ENCODE measurements around the gene FBLN1. TPM values are rescaled to one million over a fixed set of nuclear protein-coding genes. Genes with fewer than 3 reads are reported as not detected.

The FBLN1 gene
- total RNA-seq, 4 donors from 2014 or later: 131 to 349 (median 293) TPM

GRCh38 chr22:45562102-45562501, 59.4 kb downstream of the FBLN1 start:
- ATAC-seq (ENCODE audit: low FRiP score) (no peak), DNase-seq (ENCODE audit: low spot score) (no peak)
- TF ChIP-seq, protein P1, sequence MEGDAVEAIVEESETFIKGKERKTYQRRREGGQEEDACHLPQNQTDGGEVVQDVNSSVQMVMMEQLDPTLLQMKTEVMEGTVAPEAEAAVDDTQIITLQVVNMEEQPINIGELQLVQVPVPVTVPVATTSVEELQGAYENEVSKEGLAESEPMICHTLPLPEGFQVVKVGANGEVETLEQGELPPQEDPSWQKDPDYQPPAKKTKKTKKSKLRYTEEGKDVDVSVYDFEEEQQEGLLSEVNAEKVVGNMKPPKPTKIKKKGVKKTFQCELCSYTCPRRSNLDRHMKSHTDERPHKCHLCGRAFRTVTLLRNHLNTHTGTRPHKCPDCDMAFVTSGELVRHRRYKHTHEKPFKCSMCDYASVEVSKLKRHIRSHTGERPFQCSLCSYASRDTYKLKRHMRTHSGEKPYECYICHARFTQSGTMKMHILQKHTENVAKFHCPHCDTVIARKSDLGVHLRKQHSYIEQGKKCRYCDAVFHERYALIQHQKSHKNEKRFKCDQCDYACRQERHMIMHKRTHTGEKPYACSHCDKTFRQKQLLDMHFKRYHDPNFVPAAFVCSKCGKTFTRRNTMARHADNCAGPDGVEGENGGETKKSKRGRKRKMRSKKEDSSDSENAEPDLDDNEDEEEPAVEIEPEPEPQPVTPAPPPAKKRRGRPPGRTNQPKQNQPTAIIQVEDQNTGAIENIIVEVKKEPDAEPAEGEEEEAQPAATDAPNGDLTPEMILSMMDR (IDR thresholded peaks at IDR 0.05): no peak

- ATAC-seq (ENCODE audit: low FRiP score) (no peak), DNase-seq (ENCODE audit: low spot score) (no peak)
- TF ChIP-seq, protein P1 (IDR thresholded peaks at IDR 0.05): no peak
These were observed 60.1 kb downstream of the FBLN1 start for GRCh38 chr22:45562537-45563361.

GRCh38 chr22:45563362-45564040, 60.8 kb downstream of the FBLN1 start:
- TF ChIP-seq, protein P1 (IDR thresholded peaks at IDR 0.05): no peak
- ATAC-seq (ENCODE audit: low FRiP score) (no peak), DNase-seq (ENCODE audit: low spot score) (no peak)

- no peak for ATAC-seq (ENCODE audit: low FRiP score)
These were observed 61.8 kb downstream of the FBLN1 start for GRCh38 chr22:45564349-45565030.

DNA sequence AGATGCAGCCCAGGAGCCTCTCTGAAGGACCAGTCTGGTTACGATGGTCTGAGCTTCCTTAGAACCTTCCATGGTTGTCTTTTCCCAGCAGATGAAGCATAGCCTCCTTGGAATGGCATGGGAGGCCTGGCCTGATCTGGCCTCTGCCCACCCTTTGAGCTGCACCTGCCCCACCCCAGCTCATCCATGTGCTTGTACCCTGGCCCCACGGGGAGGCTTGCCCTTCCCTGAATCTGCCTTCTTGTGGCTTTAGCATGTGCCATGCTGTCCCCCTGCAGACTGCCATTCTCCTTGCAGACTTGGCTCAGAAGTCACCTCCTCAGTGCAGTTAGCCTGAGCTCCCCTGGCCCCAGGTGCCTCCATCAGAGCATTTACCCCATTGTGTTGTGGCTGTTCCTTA, 62.5 kb downstream of the FBLN1 start:
- DNase-seq (ENCODE audit: low spot score) (no peak), ATAC-seq (ENCODE audit: low FRiP score) (no peak)
- TF ChIP-seq, protein P1 (IDR thresholded peaks at IDR 0.05): no peak

More at GRCh38 chr22:45564349-45565030, 61.8 kb downstream of the FBLN1 start:
- TF ChIP-seq, protein P1 (IDR thresholded peaks at IDR 0.05): no peak
- no peak for DNase-seq (ENCODE audit: low spot score)

DNA sequence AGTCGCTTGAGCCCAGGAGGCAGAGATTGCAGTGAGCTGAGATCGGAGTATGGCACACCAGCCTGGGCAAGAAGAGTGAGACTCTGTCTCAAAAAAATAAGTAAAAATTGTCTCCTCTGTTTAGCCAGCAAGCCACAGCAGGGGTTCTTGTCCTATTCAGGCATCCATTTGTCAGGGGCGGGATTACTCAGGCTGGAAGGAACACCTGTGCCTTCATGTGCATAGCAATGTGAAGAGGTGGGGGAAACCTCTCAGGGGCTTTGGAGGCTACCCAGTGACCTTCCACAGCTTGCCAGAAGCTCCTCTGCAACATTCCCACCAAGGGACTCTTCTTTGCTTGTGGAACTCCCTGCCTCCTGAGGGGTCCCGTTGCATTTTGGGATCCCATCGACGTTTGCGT, 63.3 kb downstream of the FBLN1 start:
- TF ChIP-seq, protein P1 (IDR thresholded peaks at IDR 0.05): no peak
- DNase-seq (ENCODE audit: low spot score): no peak
- no peak for ATAC-seq (ENCODE audit: low FRiP score)
